HG03060 (cell line): Measurements from ENCODE around the gene LAMA4.
"Not testable (repeated sequence)": the region's sequence is repeated elsewhere in the genome, so short reads cannot be mapped to it uniquely, and the experiment has no call there.

Experiments
- ATAC-seq: cut with Tn5 transposase; IDR thresholded peaks from one replicate; pipeline ENCODE4 v1.9.1; 2021; ENCODE audit warnings: low read depth, moderate number of reproducible peaks; ENCODE audit not compliant: unreplicated experiment

LAMA4 gene

GRCh38 chr6:112218563-112218962, 35.8 kb downstream of the LAMA4 start:
- ATAC-seq = no peak

DNA sequence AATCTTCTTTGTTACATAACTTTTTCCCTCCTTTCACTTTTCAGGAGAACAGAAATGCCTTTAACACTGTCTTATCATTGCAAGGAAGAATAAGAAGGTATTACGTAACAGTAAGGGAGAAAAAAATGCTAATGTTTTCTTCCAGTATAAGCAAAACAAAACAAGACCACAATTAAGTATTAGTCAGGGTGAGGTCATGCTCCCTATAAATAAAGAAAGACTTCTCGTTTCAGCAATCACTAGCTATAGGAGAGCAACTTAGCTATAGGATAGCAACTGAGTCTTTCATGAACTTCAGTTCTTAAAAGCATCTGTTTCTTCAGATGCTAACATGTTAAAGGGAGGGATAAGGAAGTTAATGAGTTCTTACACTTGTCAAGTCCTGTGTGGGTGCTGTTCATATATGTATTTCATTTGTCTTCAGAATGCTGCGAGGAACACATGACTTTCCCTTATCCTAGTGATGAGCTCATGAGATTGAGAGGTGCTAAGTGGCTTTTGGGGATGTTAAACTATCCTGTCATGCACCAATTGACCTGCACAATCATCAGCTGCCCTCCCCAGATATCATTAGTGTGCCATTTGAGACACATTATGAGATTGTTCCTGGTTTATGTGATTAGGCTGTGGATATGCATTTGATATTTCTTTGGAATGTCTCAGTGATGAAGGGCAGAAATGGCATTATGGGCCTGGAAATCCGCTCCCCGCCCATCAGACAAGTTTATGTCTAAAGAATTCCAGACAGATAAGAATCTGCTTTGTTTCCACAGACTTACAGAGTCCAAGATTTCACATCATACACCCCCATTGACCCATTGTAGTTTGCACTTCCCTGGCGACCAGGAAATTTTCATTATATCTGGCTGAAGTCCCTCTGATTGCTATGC, 37.5 kb downstream of the LAMA4 start:
- no peak for ATAC-seq

DNA sequence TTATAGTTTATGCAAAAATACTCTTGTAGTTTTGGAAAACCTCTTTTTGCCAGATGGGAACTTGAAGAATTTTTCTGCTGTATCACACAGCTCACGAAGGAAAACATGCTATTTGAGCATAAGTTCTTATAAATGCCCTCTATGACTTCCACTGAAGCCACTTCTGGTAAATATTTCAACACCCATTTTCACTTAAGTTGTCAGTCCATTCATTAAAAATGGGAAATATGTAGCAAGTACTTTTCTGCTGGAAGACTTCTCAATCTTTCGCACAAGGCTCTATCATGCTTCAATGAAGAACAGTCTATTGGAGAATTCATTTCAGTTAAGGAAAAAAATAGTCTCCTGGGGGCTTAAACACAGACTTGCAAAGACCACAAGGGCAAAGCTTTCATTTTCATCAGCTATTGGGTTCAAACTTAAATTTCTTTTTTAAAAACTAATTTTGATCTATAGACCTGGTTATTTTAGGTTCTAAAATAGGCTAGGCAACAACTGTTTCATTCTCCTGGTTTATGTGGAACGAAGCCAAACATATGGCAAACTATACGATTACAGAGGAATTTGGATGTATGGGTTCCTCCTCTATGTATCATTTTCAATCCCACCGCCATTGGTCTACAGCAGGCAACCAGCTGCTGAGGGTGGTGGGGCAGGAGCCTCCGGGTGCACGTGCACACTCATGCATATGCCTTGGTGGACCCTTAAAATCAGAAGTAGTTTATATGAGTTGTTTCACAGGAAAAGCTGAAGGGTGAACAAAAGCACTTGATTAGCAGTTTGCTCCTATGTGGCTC, 38.7 kb downstream of the LAMA4 start:
- ATAC-seq = no peak

DNA sequence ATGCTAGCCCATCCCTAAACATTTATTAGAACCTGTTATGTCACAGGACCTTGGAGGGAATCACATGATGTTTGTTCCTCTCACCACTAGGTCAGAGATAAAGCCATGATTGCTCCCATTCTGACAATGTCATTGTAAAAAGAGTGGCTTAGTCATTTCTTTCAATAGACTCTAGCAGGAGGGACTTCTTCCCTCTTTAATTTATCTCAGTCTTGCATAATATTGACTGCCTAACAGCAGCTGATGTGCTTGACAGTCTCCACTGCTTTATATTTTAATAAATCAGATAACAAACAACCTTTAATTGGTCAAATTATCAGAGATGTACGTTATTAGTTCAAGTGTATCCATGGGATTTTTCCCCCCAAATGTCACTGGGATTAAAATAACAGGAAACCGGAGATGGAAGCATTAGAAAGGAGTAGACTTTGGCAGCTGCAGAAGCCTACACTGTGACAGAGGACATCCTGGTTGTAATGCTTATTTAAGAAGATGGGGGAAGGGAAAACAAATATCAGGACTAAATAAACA, 39.6 kb downstream of the LAMA4 start:
- no peak for ATAC-seq

DNA sequence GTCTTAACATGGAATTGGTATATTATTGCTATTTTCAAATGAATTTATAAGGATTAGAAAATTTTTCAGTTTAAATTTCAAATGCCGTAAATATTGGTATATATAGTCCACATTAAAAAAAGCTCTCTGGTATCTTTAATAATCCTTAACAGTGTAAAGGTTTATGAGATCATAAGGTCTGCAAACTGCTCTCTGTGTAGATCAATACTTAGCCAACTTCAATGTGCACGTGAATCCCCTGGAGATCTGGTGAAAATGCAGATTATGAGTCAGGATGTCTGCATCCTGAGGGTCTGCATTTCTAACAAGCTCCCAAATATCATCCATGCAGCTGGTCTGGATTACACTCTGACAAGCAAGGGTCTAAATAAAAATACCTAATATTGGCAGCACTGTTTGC, 43.5 kb downstream of the LAMA4 start:
- ATAC-seq = no peak

DNA sequence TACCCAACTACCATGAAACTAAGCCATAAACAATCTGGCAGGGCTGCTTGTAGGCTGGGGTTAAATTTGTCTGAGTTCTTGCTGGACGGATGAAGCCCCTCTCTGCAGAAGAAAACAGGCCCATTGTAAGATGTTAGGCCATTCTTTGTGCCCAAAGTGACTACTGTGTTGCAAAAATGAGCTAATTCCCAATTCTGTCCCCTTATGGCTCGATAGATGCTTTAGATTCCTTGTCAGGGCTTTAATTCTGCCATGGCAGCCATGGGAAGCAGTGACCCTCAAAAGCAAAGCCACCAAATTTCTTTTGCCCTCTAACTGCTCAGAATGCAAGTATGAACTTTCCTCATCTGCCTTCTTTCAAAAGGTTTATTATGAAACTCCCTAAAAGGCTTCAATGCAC, 45.2 kb downstream of the LAMA4 start:
- ATAC-seq = no peak

DNA sequence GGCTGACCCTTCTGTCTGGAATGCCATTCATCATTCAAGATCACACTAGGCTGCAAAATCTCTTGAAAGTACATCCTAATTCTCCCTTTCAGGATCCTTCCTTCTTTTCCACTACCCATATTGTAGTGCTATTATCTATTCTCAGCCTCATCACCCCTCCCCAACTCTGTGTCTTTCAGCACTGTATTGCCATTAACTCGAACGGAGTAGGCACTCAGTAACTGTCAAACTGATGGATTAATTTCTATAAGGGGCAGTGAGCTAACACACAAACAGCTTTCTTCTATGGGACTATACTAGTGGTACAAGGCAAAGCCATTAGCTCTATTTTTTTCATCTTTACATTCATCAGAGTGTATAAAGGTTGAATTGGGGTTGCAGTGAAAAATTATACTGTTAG, 46.6 kb downstream of the LAMA4 start:
- no peak for ATAC-seq

DNA sequence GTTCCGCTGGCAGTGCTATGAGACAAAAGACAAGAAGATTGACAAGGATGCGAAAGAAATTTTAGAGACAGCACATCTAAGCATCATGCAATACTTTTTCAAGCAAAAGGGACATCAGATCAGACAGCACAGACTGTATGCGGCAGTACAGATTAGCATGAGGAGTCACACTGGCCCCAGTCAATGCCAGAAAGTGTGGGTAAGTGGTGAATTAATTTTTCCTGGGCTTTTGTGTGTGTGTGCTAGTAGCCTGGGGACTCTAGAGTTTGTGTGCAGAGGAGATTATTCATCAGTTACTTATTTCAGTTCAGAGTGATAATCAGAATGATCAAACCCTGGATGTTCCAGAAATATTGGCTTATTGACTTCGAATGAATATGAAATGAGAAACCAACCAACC, 47.2 kb downstream of the LAMA4 start:
- no peak for ATAC-seq

DNA sequence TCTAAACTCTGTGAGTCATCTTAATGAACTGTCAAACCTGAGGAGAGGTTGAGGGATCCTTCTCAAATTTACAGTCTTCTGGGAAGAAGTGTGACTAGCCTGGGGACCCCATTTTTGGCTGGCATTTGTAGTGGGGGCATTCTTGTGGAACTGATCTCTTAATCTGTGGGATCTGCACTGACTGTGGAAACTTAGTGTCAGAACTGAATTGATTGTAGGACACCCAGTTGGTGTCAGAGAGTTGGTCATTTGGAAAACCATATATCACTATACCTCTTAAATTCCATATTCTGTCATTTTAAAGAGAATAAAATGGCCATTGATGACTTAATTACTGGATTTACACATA, 48.3 kb downstream of the LAMA4 start:
- no peak for ATAC-seq

DNA sequence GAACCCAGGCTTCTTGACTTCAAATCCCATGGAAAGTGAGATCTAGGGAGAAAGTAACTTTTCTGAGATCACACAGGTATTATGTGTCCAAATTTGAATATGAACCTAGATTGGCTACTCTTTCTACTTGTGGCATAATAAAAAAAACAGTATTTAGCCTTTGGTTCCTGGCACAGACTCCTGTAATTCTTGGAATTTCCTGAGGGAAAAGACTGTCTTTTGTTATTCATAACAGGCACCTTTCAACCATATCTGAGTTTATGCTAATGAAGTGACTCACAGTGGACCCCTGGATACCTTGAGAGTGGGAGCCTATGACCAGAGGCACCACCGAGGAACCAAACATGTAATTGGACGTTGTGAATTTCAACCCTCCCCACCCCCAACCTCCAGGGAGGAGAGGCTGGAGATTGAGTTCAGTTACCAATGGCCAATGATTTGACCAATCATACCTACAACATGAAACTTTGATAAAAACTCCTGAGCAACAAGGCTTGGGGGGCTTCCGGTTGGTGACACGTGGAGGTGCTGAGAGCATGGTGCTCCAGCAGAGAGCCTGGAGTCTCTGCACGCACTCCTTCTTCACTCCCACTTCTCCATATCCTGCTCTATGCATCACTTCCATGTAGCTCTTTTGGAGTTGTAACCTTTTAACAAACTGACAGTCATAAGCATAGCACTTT, 48.8 kb downstream of the LAMA4 start:
- ATAC-seq = no peak

GRCh38 chr6:112204350-112204706, 50.0 kb downstream of the LAMA4 start:
- ATAC-seq = no peak

DNA sequence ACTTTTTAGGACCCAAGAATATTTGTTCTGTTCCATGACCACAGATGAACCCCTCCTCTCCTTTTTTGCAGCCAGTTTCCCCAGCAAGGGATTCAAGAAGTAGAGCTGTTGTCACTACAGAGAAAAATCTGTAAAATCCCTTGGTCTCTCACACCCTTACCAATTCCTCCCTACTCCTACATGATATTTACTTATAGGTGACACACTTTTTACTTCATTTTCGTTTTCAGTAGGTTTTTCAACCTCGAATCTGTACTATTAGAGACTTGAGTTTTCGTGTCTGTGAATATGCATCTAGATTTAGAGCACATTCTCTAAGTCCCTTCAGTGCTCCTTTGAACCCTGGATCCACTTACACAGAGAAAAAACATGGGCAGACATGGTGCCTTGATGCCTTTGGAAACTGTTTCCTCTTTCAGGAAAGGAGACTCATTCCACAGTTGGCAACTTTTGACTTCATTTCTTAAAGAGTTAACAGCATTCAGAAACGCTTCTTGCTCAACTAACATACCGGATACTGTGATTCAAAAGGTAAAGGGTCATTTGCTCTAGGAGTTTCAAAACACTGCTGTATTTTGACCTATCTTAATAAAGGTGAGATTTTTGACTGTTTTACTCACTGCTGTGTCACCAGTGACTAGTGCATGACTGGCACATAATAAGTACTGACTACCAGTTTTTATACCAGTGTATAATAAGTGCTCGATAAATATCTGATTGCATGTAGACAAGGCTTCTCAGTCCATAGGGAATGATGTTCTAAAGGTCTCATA, 50.6 kb downstream of the LAMA4 start:
- no peak for ATAC-seq

- peak; percentile 56 for ATAC-seq
Observed at GRCh38 chr6:112202639-112203341, 51.6 kb downstream of the LAMA4 start.

- not testable (repeated sequence) for ATAC-seq
Observed at GRCh38 chr6:112200185-112200914, 54.0 kb downstream of the LAMA4 start.

GRCh38 chr6:112199001-112199403, 55.4 kb downstream of the LAMA4 start:
- no peak for ATAC-seq

- no peak for ATAC-seq
Observed at GRCh38 chr6:112198582-112198981, 55.8 kb downstream of the LAMA4 start.

DNA sequence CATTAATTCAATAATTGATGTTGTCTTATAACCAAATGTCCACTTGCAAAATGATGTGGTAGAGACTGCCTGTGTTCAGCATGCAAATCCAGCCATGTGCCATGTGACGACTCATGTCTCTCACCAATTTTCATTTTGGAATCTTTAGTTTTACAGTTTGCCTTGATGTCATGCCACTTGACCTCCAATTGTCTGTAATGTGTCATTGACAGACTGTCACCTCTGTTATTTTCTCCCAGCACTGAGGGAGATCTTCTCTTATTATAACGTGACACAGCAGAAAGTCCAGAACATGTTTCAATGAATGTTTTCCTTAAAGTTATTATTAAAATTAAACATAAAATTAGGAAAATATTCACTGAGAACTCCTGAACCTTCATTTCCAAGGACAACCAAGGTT, 56.7 kb downstream of the LAMA4 start:
- no peak for ATAC-seq

DNA sequence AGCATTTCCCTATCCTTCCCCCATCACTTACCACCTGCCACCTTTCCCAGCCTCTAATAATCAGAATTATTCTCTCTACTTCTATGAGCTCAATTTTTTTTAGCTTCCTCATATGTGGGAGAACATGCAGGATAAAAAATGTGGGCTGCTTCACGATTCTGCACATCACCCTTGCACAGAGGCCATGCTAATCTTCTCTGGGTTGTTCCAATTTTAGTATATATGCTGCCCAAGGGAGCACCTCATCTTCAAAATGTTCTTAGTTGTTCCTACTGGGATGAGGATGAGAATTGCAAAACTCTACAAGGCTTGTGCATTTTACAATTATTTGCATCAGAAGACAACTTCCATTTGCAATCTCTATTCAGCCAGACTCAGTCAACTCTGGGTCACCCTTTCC, 58.1 kb downstream of the LAMA4 start:
- no peak for ATAC-seq

- ATAC-seq = no peak
Observed at GRCh38 chr6:112195166-112195565, 59.2 kb downstream of the LAMA4 start.
